Prostate gland (tissue), 2 donors: Measurements from ENCODE around the gene COMT. TPM values are rescaled to one million over a fixed set of nuclear protein-coding genes. Genes with fewer than 3 reads are reported as not detected.
A peak's percentile ranks its signal among the peaks of the same experiment; 100 is the strongest.
"Not testable (repeated sequence)": the region's sequence is repeated elsewhere in the genome, so short reads cannot be mapped to it uniquely, and the experiment has no call there.

Experiments used
- DNase-seq: peaks from one replicate; pipeline ENCODE4 v3.0.0-alpha.2; 2019; ENCODE audit warnings: low spot score
- H3K27ac ChIP-seq, 2 donors: fragments of 200-600 bp; sonication (generic); 2 replicates each; pipeline ENCODE4 v1.5.1; 2017 to 2019
- H3K27me3 ChIP-seq: fragments of 200-600 bp; sonication (generic); replicated peaks from 2 replicates; pipeline ENCODE4 v1.5.1; 2019; ENCODE audit not compliant: insufficient read depth
- H3K36me3 ChIP-seq, 2 donors: fragments of 200-600 bp; sonication (generic); 1 replicate in 1 of 2; 2 replicates in 1 of 2; pipeline versions ENCODE4 v1.5.1 to v1.8.1; 2017 to 2019
- H3K4me1 ChIP-seq: fragments of 200-600 bp; sonication (generic); replicated peaks from 2 replicates; pipeline ENCODE4 v1.5.1; 2019
- H3K4me3 ChIP-seq, 2 donors: fragments of 200-600 bp; sonication (generic); 2 replicates each; pipeline ENCODE4 v1.5.1; 2017 to 2019
- H3K9me3 ChIP-seq: fragments of 200-600 bp; sonication (generic); 2 replicates; pipeline ENCODE4 v1.5.1; 2017
- POLR2A ChIP-seq: fragments of 450-650 bp; IDR thresholded peaks from one replicate; pipeline ENCODE4 v1.6.1; 2016; ENCODE audit warnings: antibody characterized with exemption, mild to moderate bottlenecking
- POLR2AphosphoS5 ChIP-seq: sonication (generic); formaldehyde crosslinking; IDR thresholded peaks from one replicate; pipeline ENCODE4 v1.6.1; 2017; ENCODE audit warnings: antibody characterized with exemption
- WGBS: methylation state at CpG from one replicate; pipeline ENCODE4 v1.1.5; 2018; 5-methylcytosine and 5-hydroxymethylcytosine counted together
- intact Hi-C: fragments of 100-400 bp; cut with DNase I; formaldehyde crosslinking; loops from one replicate; pipeline ENCODE4 v1.14.2; 2022
- total RNA-seq, 2 donors: library from RNA; depleted of rRNA; stranded (reverse); fragments of >200 nt; gene quantifications; one replicate each; pipeline ENCODE4 v1.1.0, GENCODE V29; 2016
- TF ChIP-seq, protein P1 (sequence below), 4 experiments: fragments of 200-600 bp in 2 of 4; fragments of 450-650 bp in 2 of 4; sonication (generic) in 2 of 4; IDR thresholded peaks; 1 replicate in 3 of 4; 2 replicates in 1 of 4; pipeline ENCODE4 v1.5.1; 2016 to 2019; ENCODE audit warnings: antibody characterized with exemption in 4 of 4, mild to moderate bottlenecking in 2 of 4, moderate library complexity in 2 of 4

Gene COMT
- total RNA-seq, 2 donors from 2014 or later = 456 to 513 TPM

DNA sequence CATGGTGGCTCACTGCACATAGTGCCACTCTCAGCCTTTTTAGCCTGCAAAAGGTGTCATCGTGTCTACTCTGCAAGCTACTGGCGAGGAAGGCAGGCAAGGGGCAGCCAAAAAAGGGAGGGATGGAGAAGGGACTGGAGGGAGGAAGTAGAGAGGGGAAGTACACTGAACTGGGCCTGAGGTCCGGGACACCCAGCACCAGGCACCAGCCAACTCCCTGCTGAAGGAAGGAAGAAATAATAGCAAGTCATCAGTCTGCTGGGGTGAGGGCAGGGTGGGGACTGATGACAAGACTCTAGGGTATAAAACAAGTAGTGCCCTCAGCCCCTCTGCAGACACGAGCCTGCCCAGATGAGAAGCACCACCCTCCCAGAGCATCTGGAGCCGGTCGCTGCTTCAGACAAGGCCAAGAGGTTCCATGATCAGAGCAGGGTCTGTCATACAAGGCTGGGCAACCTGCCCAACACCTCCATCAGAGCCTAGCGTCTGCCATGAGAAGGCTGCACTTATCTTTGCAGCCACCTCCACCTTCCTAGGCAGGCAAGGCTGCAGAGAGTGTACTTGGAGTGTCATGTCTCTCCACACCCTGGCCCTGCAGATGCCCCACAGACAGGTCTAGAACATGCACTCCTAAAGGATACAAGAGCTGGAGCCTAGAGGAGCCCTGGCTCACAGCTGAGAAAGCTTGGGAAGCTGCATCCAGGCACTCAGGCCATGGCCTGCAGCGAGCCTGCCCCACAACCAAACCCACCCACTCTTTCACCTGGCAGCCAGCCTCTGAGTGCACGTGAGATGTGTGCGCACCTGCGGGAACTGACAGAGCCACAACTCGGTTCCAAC is 9.0 kb upstream of the COMT start:
- H3K36me3 ChIP-seq = no peaks in the 10 kb centered on the region
- no peaks in the 10 kb centered on the region for H3K27me3 ChIP-seq
- intact Hi-C loops = no loop called here
- H3K4me3 ChIP-seq = no peak overlapping the region
- 54% methylated on average over 12 of the region's 12 CpGs for WGBS
- DNase-seq = no peak
- no peak for TF ChIP-seq POLR2AphosphoS5
- TF ChIP-seq, protein P1, sequence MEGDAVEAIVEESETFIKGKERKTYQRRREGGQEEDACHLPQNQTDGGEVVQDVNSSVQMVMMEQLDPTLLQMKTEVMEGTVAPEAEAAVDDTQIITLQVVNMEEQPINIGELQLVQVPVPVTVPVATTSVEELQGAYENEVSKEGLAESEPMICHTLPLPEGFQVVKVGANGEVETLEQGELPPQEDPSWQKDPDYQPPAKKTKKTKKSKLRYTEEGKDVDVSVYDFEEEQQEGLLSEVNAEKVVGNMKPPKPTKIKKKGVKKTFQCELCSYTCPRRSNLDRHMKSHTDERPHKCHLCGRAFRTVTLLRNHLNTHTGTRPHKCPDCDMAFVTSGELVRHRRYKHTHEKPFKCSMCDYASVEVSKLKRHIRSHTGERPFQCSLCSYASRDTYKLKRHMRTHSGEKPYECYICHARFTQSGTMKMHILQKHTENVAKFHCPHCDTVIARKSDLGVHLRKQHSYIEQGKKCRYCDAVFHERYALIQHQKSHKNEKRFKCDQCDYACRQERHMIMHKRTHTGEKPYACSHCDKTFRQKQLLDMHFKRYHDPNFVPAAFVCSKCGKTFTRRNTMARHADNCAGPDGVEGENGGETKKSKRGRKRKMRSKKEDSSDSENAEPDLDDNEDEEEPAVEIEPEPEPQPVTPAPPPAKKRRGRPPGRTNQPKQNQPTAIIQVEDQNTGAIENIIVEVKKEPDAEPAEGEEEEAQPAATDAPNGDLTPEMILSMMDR (IDR thresholded peaks at IDR 0.05) = no peak
- no peak for TF ChIP-seq POLR2A
- H3K9me3 ChIP-seq = no peaks in the 10 kb centered on the region
- peaks cover 15% of the 10 kb centered on the region for H3K4me1 ChIP-seq
- H3K27ac ChIP-seq = no peak overlapping the region

DNA sequence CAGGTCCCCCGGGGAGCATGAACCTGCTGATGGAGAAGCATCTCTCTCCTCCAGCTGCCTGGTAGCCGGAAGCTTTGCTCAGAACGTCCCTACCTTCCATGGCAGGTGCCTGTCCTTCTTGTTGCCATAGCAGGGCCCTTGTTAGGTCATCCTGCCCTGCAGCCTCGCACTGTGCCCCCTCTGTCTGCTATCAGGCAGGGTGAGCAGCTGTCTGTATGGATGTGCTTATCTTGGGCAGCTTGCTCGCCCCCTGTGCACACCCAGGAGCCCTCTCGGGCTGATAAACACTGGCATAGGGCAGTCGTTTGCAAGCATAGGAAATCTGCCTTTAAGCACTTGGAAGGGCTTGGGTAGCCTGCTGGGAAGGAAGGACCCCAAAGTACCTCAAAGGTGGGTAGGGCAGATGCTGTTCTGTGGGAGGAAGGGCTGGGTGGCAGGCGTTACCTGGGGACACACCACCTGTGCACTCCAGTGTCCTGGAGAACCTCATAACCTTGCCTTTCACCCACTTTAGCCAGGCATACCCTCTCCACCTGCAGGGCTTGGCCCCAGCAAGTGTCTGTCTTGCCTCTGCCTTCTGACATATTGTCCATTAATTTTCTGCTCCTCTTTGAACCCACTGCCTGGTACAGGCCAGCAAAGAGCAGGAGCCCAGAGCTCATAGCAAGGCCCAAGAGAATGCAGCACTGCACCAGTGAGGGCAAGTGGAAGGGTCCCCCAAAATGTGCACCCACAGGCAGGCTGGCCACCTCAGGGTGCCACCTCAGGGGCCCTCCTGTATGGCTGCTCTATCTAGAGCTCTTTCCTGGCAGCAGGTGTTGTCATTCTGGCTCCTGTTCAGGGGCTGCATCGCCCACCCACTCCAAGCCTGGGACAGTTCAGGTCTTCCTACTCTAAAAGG is 8.0 kb upstream of the COMT start:
- Histone ChIP-seq H3K4me3 (no peak overlapping the region), H3K27ac (peak overlapping the region; percentile 26 to 56), H3K4me1 (peaks cover 18% of the 10 kb centered on the region), H3K27me3 (no peaks in the 10 kb centered on the region), H3K9me3 (no peaks in the 10 kb centered on the region), H3K36me3 (no peaks in the 10 kb centered on the region)
- TF ChIP-seq POLR2A (no peak), POLR2AphosphoS5 (no peak)
- TF ChIP-seq, protein P1 (IDR thresholded peaks at IDR 0.05) = no peak
- WGBS = 76% methylated on average over 9 of the region's 9 CpGs
- intact Hi-C loops = no loop called here
- DNase-seq = no peak

DNA sequence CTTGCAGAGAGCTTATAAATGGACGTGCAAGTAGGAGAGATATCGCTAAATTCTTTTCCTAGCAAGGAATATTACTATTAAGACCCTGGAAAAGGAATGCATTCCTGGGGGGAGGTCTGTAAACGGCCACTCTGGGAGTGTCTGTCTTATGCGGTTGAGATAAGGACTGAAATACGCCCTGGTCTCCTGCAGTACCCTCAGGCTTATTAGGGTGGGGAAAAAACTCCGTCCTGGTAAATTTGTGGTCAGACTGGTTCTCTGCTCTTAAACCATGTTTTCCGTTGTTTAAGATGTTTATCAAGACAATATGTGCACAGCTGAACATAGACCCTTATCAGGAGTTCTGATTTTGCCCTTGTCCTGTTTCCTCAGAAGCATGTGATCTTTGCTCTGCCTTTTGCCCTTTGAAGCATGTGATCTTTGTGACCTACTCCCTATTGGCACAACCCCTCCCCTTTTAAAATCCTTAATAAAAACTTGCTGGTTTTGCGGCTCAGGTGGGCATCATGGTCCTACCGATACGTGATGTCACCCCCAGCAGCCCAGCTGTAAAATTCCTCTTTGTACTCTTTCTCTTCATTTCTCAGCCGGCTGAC is 6.4 kb upstream of the COMT start:
- intact Hi-C loops, H3K36me3 ChIP-seq, H3K4me3 ChIP-seq, H3K9me3 ChIP-seq, H3K27me3 ChIP-seq, DNase-seq: not testable (repeated sequence)
- WGBS = 77% methylated on average over 11 of the region's 11 CpGs
- peak; percentile 21 for TF ChIP-seq POLR2AphosphoS5
- H3K4me1 ChIP-seq = peaks cover 20% of the 10 kb centered on the region
- H3K27ac ChIP-seq = peak overlapping the region; percentile 76 to 89

DNA sequence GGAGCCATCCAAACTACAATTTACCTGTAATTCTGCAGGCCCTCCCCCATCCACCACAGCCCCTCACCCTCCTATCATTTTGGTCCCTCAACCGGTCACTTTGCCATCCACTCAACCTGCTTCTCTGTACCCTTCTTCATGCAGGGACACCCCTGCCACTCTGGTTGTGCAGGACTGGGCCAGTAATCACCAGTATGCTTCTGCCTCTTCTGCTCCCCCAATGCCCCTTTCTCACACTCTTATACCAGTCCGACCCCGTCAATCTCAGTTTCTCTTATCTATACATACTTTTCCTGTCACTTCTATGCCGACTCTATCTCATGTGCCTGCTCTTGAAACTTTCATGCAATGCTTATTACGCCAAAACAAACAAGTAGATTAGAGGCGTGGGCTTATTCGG is 5.1 kb upstream of the COMT start:
- WGBS = 95% methylated on average over 7 of the region's 7 CpGs
- TF ChIP-seq, protein P1 (IDR thresholded peaks at IDR 0.05) = no peak
- TF ChIP-seq POLR2A = no peak
- no peak for TF ChIP-seq POLR2AphosphoS5
- Histone ChIP-seq H3K36me3 (no peaks in the 10 kb centered on the region), H3K27me3 (no peaks in the 10 kb centered on the region), H3K9me3 (no peaks in the 10 kb centered on the region), H3K27ac (peak overlapping the region; percentile 76 to 89), H3K4me3 (no peak overlapping the region), H3K4me1 (peaks cover 23% of the 10 kb centered on the region)
- no peak for DNase-seq
- intact Hi-C loops = no loop called here
